Measurements from ENCODE around the gene BCAS3. TPM values are rescaled to one million over a fixed set of nuclear protein-coding genes. Genes with fewer than 3 reads are reported as not detected.
A peak's percentile ranks its signal among the peaks of the same experiment; 100 is the strongest.
"Not testable (repeated sequence)": the region's sequence is repeated elsewhere in the genome, so short reads cannot be mapped to it uniquely, and the experiment has no call there.

BCAS3 gene
- total RNA-seq, 1 donor from 2014 or later = 64.9 TPM

- DNase-seq (ENCODE audit: low spot score in 2 of 2, unreplicated experiment in 2 of 2) = no peak
- no peak overlapping the region for H3K4me3 Mint-ChIP-seq
- no peak overlapping the region for H3K27ac Mint-ChIP-seq
- no peak for TF ChIP-seq CTCF (IDR thresholded peaks at IDR 0.05; ENCODE audit: unreplicated experiment)
- H3K4me1 Mint-ChIP-seq = no peaks in the 10 kb centered on the region
- H3K36me3 Mint-ChIP-seq = peaks cover 7% of the 10 kb centered on the region
- H3K9me3 Mint-ChIP-seq = peaks cover 4% of the 10 kb centered on the region
- no peaks in the 10 kb centered on the region for H3K27me3 Mint-ChIP-seq (ENCODE audit: low read depth)
Measured at GRCh38 chr17:60934723-60935122, 257.1 kb downstream of the BCAS3 start.

GRCh38 chr17:60935991-60936390, 258.3 kb downstream of the BCAS3 start:
- H3K27ac Mint-ChIP-seq; H3K9me3 Mint-ChIP-seq; H3K4me1 Mint-ChIP-seq; H3K27me3 Mint-ChIP-seq (ENCODE audit: low read depth); DNase-seq (ENCODE audit: low spot score in 2 of 2, unreplicated experiment in 2 of 2); H3K36me3 Mint-ChIP-seq; H3K4me3 Mint-ChIP-seq: not testable (repeated sequence)

- Mint-ChIP-seq H3K27me3 (ENCODE audit: low read depth) (no peaks in the 10 kb centered on the region), H3K9me3 (peaks cover 4% of the 10 kb centered on the region), H3K36me3 (peaks cover 11% of the 10 kb centered on the region), H3K4me3 (no peak overlapping the region), H3K27ac (no peak overlapping the region), H3K4me1 (peaks cover 5% of the 10 kb centered on the region)
- no peak for TF ChIP-seq CTCF (IDR thresholded peaks at IDR 0.05; ENCODE audit: unreplicated experiment)
- DNase-seq (ENCODE audit: low spot score in 2 of 2, unreplicated experiment in 2 of 2) = no peak
Measured at GRCh38 chr17:60939318-60939717, 261.7 kb downstream of the BCAS3 start.

GRCh38 chr17:60941028-60941427, 263.4 kb downstream of the BCAS3 start:
- no peak for TF ChIP-seq CTCF (IDR thresholded peaks at IDR 0.05; ENCODE audit: unreplicated experiment)
- Mint-ChIP-seq H3K9me3 (peaks cover 4% of the 10 kb centered on the region), H3K4me3 (no peak overlapping the region), H3K27me3 (ENCODE audit: low read depth) (no peaks in the 10 kb centered on the region), H3K4me1 (peaks cover 5% of the 10 kb centered on the region), H3K27ac (peak overlapping the region; percentile 40), H3K36me3 (peaks cover 11% of the 10 kb centered on the region)
- no peak for DNase-seq (ENCODE audit: low spot score in 2 of 2, unreplicated experiment in 2 of 2)

- Mint-ChIP-seq H3K27me3 (ENCODE audit: low read depth) (no peaks in the 10 kb centered on the region), H3K27ac (no peak overlapping the region), H3K4me1 (peaks cover 5% of the 10 kb centered on the region), H3K4me3 (no peak overlapping the region), H3K36me3 (peaks cover 13% of the 10 kb centered on the region), H3K9me3 (peaks cover 7% of the 10 kb centered on the region)
- TF ChIP-seq CTCF (IDR thresholded peaks at IDR 0.05; ENCODE audit: unreplicated experiment) = no peak
- no peak for DNase-seq (ENCODE audit: low spot score in 2 of 2, unreplicated experiment in 2 of 2)
Measured at GRCh38 chr17:60941571-60941970, 263.9 kb downstream of the BCAS3 start.

GRCh38 chr17:60944751-60945150, 267.1 kb downstream of the BCAS3 start:
- DNase-seq (ENCODE audit: low spot score in 2 of 2, unreplicated experiment in 2 of 2) = no peak
- no peaks in the 10 kb centered on the region for H3K27me3 Mint-ChIP-seq (ENCODE audit: low read depth)
- H3K9me3 Mint-ChIP-seq = peaks cover 4% of the 10 kb centered on the region
- peaks cover 12% of the 10 kb centered on the region for H3K36me3 Mint-ChIP-seq
- TF ChIP-seq CTCF (IDR thresholded peaks at IDR 0.05; ENCODE audit: unreplicated experiment) = no peak
- no peak overlapping the region for H3K27ac Mint-ChIP-seq
- no peak overlapping the region for H3K4me3 Mint-ChIP-seq
- H3K4me1 Mint-ChIP-seq = peaks cover 5% of the 10 kb centered on the region
